ENCODE data around the gene KNDC1. TPM values are rescaled to one million over a fixed set of nuclear protein-coding genes. Genes with fewer than 3 reads are reported as not detected.
"Not testable (repeated sequence)": the region's sequence is repeated elsewhere in the genome, so short reads cannot be mapped to it uniquely, and the experiment has no call there.

The KNDC1 gene
- total RNA-seq (ENCODE audit: insufficient read depth, low replicate concordance): 4.8 TPM

- peak; percentile 57 for DNase-seq (ENCODE audit: low spot score)
Observed at GRCh38 chr10:133159950-133160825, at the start of gene KNDC1. Gene KNDC1 (plus strand): TSS chr10:133160219. CDS start chr10:133160468, 249 bp downstream.

GRCh38 chr10:133110609-133111275 lies 49.3 kb upstream of the KNDC1 start:
- DNase-seq (ENCODE audit: low spot score): no peak

GRCh38 chr10:133111640-133112039 lies 48.4 kb upstream of the KNDC1 start:
- not testable (repeated sequence) for DNase-seq (ENCODE audit: low spot score)

GRCh38 chr10:133113146-133113830 lies 46.7 kb upstream of the KNDC1 start:
- DNase-seq (ENCODE audit: low spot score): no peak

- DNase-seq (ENCODE audit: low spot score): no peak
Observed at GRCh38 chr10:133113847-133114246, 46.2 kb upstream of the KNDC1 start.

GRCh38 chr10:133114251-133114650 lies 45.8 kb upstream of the KNDC1 start:
- DNase-seq (ENCODE audit: low spot score): no peak

GRCh38 chr10:133114726-133115452 lies 45.1 kb upstream of the KNDC1 start:
- no peak for DNase-seq (ENCODE audit: low spot score)

- no peak for DNase-seq (ENCODE audit: low spot score)
Observed at GRCh38 chr10:133115453-133115842, 44.6 kb upstream of the KNDC1 start.

- DNase-seq (ENCODE audit: low spot score): no peak
Observed at GRCh38 chr10:133115976-133116375, 44.0 kb upstream of the KNDC1 start.

GRCh38 chr10:133116455-133116854 lies 43.6 kb upstream of the KNDC1 start:
- DNase-seq (ENCODE audit: low spot score): no peak

GRCh38 chr10:133117036-133117687 lies 42.9 kb upstream of the KNDC1 start:
- DNase-seq (ENCODE audit: low spot score): no peak

- DNase-seq (ENCODE audit: low spot score): no peak
Observed at GRCh38 chr10:133117688-133118071, 42.3 kb upstream of the KNDC1 start.

- no peak for DNase-seq (ENCODE audit: low spot score)
Observed at GRCh38 chr10:133121479-133121878, 38.5 kb upstream of the KNDC1 start.

GRCh38 chr10:133122171-133122935 lies 37.7 kb upstream of the KNDC1 start:
- DNase-seq (ENCODE audit: low spot score): no peak

GRCh38 chr10:133123050-133123745 lies 36.8 kb upstream of the KNDC1 start:
- DNase-seq (ENCODE audit: low spot score): no peak

- DNase-seq (ENCODE audit: low spot score): no peak
Observed at GRCh38 chr10:133123746-133124356, 36.2 kb upstream of the KNDC1 start.

- no peak for DNase-seq (ENCODE audit: low spot score)
Observed at GRCh38 chr10:133124357-133125211, 35.4 kb upstream of the KNDC1 start.

GRCh38 chr10:133125901-133126300 lies 34.1 kb upstream of the KNDC1 start:
- DNase-seq (ENCODE audit: low spot score): no peak
